Measurements from ENCODE around the gene C3orf18.

GRCh38 chr3:50551681-50552435, 15.7 kb downstream of the C3orf18 start:
- TF ChIP-seq CTCF (IDR thresholded peaks at IDR 0.05): peak in 3 of 7 experiments; percentile 8 to 30 (median 28)
- TF ChIP-seq POLR2AphosphoS5 (IDR thresholded peaks at IDR 0.05): no peak
- no peak for TF ChIP-seq POLR2A (IDR thresholded peaks at IDR 0.05)
- no peak for TF ChIP-seq EP300 (IDR thresholded peaks at IDR 0.05)
